GM18868 (cell line): Measurements from ENCODE around the gene CDC7.
A peak's percentile ranks its signal among the peaks of the same experiment; 100 is the strongest.

ENCODE experiments used
- ATAC-seq: cut with Tn5 transposase; IDR thresholded peaks from one replicate; pipeline ENCODE4 v1.9.1; 2021; ENCODE audit warnings: mild to moderate bottlenecking, moderate library complexity; ENCODE audit not compliant: unreplicated experiment

CDC7 gene

GRCh38 chr1:91548376-91549040, 47.9 kb downstream of the CDC7 start:
- no peak for ATAC-seq

- ATAC-seq, result no peak
Measured at GRCh38 chr1:91549041-91549735, 48.5 kb downstream of the CDC7 start.

- no peak for ATAC-seq
Measured at GRCh38 chr1:91550961-91551360, 50.3 kb downstream of the CDC7 start.

DNA sequence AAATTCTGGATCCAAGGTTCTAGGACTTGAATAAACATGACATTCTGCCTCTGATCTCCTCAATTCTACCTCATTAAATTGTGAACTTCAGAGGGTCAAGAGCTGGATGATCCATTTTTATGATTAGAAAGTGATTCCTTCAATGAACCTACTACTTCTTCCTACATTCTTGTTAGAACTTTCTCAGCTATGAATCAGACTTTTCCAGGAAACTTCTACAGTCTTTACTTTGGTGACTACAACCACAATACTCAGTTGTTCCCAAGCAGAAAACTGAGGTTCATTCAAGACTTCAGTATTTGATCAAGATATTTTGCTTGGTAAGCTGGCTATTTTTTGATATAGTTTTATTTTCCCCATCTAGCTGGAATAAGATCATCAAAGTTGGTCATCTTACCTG, 51.4 kb downstream of the CDC7 start:
- no peak for ATAC-seq

DNA sequence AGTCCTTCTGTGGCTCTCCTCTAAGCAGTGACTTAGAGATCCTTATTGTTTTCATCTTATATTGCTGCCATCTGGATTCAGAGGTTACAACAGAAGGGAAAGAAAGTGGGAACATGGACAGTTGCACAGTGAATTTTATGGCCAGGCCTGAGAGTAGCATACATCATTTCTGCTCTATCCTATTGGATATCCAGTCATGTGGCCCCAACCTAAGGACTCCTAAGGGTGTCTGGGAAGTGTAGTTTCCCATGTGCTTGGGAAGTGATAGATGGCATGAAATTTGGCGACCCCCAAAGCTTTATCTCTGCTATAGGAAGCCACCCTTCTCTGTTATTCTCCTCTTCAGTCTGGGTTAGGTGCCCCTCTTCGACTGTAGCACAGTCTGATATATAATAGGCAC, 51.9 kb downstream of the CDC7 start:
- no peak for ATAC-seq

DNA sequence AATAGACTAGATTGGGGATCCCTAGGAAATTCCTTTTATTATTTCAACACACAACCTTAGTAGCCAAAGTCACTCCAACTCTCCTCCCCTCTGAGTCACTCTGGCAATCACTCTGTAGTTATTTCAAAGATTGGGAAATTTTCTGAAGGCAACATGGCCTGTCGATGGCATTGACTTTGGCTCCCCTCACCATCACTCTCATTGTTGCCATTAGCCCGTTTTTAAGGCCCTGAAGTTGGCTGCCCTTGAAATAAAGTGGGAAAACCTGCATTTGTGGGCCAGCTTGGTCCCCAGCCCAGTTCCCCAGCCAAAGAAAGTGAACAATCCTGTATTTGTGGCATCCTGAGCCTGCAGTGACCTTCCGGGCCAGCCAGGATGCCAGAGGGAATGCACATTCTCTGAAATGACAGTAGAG, 52.5 kb downstream of the CDC7 start:
- no peak for ATAC-seq

GRCh38 chr1:91555074-91555730, 54.6 kb downstream of the CDC7 start:
- ATAC-seq, result no peak

DNA sequence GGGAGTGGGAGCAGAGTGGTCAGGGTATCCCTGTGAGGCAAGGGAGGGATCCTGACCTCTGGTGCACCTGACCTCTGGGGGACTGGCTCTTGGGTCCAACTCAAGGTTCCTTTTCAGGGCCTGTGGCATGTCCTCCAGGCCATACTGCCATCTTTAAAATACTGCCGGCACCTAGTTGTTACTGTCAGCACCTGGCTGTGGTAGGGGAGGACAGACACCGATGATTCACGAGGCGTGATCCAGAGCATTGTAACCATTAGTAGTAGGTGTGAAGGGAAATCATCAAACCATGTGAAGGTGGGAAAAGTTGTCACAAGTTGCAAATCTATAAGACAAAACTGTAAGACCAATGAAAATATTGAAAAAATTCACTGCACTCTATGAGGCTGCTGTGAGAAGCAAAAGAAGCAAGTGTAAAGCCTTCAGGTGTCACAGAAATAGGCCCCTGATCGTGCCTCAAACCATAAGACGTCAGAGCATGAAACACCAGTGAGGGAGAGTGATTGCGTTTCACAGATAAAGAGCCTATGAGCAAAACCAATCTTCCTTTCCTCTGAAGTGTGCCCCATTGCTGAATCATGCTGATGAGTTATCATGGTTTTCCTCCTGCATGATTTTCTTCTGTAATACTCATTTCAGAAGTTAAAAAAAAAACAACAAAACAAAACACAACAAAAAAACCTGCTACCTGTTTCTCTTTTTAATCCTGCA, 55.3 kb downstream of the CDC7 start:
- ATAC-seq, result peak; percentile 78

GRCh38 chr1:91556556-91556955, 55.9 kb downstream of the CDC7 start:
- ATAC-seq, result no peak

GRCh38 chr1:91557039-91557690, 56.5 kb downstream of the CDC7 start:
- ATAC-seq, result no peak

GRCh38 chr1:91557826-91558225, 57.2 kb downstream of the CDC7 start:
- ATAC-seq, result no peak

GRCh38 chr1:91559046-91559750, 58.5 kb downstream of the CDC7 start:
- no peak for ATAC-seq

GRCh38 chr1:91559838-91560565, 59.4 kb downstream of the CDC7 start:
- ATAC-seq, result no peak

GRCh38 chr1:91564888-91565701, 64.4 kb downstream of the CDC7 start:
- ATAC-seq, result no peak

DNA sequence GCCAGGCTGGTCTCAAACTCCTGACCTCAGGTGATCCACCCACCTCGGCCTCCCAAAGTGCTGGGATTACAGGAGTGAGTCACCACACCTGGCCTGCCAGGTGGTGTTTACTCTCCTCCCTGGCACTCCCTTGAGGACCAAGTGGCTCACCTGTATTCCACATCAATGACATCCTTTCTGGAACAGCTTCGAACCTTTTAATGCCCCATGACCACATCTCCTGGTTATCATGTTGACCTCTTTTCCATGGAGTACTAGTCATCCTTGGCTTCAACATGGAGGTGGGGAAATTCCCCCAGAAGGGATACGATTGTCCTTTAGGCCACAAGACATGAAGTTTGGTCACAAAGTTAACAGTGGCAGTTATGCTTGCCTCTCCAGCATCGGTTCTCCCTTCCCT, 66.9 kb downstream of the CDC7 start:
- ATAC-seq, result no peak

- ATAC-seq, result no peak
Measured at GRCh38 chr1:91568261-91568660, 67.6 kb downstream of the CDC7 start.

- no peak for ATAC-seq
Measured at GRCh38 chr1:91569411-91570119, 68.9 kb downstream of the CDC7 start.

GRCh38 chr1:91570120-91570448, 69.4 kb downstream of the CDC7 start:
- ATAC-seq, result no peak
